AG10803 (cell line): ENCODE results near the gene IFT25.
"Not testable (repeated sequence)": the region's sequence is repeated elsewhere in the genome, so short reads cannot be mapped to it uniquely, and the experiment has no call there.

Source experiments
- DNase-seq: peaks from one replicate; pipeline ENCODE4 v3.0.0; 2010; ENCODE audit warnings: low read depth
- H3K4me3 ChIP-seq: 2 replicates; pipeline ENCODE4 v1.5.1; 2011; ENCODE audit warnings: mild to moderate bottlenecking, low read length, control low read depth
- CTCF ChIP-seq: conservative IDR thresholded peaks from 2 replicates; pipeline ENCODE4 v1.5.1; 2011; ENCODE audit warnings: mild to moderate bottlenecking, low read length, control low read depth, inconsistent platforms

Gene IFT25

GRCh38 chr1:53982034-53982762 lies 36.7 kb upstream of the IFT25 start:
- H3K4me3 ChIP-seq: peak overlapping the region; percentile 53
- peak; percentile 54 for DNase-seq
- TF ChIP-seq CTCF: no peak

GRCh38 chr1:53981220-53981619 lies 35.7 kb upstream of the IFT25 start:
- H3K4me3 ChIP-seq: no peak overlapping the region
- TF ChIP-seq CTCF: no peak
- DNase-seq: no peak

- DNase-seq: no peak
- no peak overlapping the region for H3K4me3 ChIP-seq
- TF ChIP-seq CTCF: no peak
Observed at GRCh38 chr1:53979712-53980450, 34.4 kb upstream of the IFT25 start.

- TF ChIP-seq CTCF: no peak
- no peak overlapping the region for H3K4me3 ChIP-seq
- DNase-seq: no peak
Observed at GRCh38 chr1:53975861-53976260, 30.4 kb upstream of the IFT25 start.

- H3K4me3 ChIP-seq: no peak overlapping the region
- TF ChIP-seq CTCF: no peak
- no peak for DNase-seq
Observed at GRCh38 chr1:53971718-53972117, 26.2 kb upstream of the IFT25 start.

- DNase-seq, H3K4me3 ChIP-seq: not testable (repeated sequence)
Observed at GRCh38 chr1:53969323-53969722, 23.8 kb upstream of the IFT25 start.

GRCh38 chr1:53968125-53968513 lies 22.6 kb upstream of the IFT25 start:
- TF ChIP-seq CTCF: no peak
- H3K4me3 ChIP-seq: no peak overlapping the region
- no peak for DNase-seq
